Hematopoietic multipotent progenitor cell treated with erythropoietin and hydrocortisone succinate and interleukin-3 and kit ligand, for 15 days (in vitro differentiated cells): Measurements from ENCODE around the gene ITPR1.

ENCODE experiments used
- DNase-seq: peaks from one replicate; pipeline ENCODE4 v3.0.0-alpha.2; 2015; ENCODE audit warnings: low spot score

Gene ITPR1

GRCh38 chr3:4829031-4829394, 335.9 kb downstream of the ITPR1 start:
- DNase-seq = no peak

GRCh38 chr3:4830586-4830914, 337.4 kb downstream of the ITPR1 start:
- no peak for DNase-seq

GRCh38 chr3:4831580-4831950, 338.4 kb downstream of the ITPR1 start:
- no peak for DNase-seq

GRCh38 chr3:4833471-4833870, 340.3 kb downstream of the ITPR1 start:
- no peak for DNase-seq

- no peak for DNase-seq
Observed at GRCh38 chr3:4834403-4834866, 341.3 kb downstream of the ITPR1 start.

- DNase-seq = no peak
Observed at GRCh38 chr3:4835616-4836043, 342.5 kb downstream of the ITPR1 start.

- DNase-seq = no peak
Observed at GRCh38 chr3:4836516-4836915, 343.4 kb downstream of the ITPR1 start.

- DNase-seq = no peak
Observed at GRCh38 chr3:4837374-4837930, 344.3 kb downstream of the ITPR1 start.

- no peak for DNase-seq
Observed at GRCh38 chr3:4838621-4839022, 345.5 kb downstream of the ITPR1 start.

- DNase-seq = no peak
Observed at GRCh38 chr3:4839278-4839677, 346.1 kb downstream of the ITPR1 start.

- DNase-seq = no peak
Observed at GRCh38 chr3:4841225-4841624, 348.1 kb downstream of the ITPR1 start.

GRCh38 chr3:4841776-4842440, 348.8 kb downstream of the ITPR1 start:
- DNase-seq = no peak

GRCh38 chr3:4843619-4844018, 350.5 kb downstream of the ITPR1 start:
- no peak for DNase-seq

GRCh38 chr3:4845882-4846281, 352.7 kb downstream of the ITPR1 start:
- no peak for DNase-seq

GRCh38 chr3:4846543-4846942, 353.4 kb downstream of the ITPR1 start:
- DNase-seq = no peak

GRCh38 chr3:4848176-4848825, 355.2 kb downstream of the ITPR1 start:
- no peak for DNase-seq

- DNase-seq = no peak
Observed at GRCh38 chr3:4849136-4849535, 356.0 kb downstream of the ITPR1 start.

- DNase-seq = no peak
Observed at GRCh38 chr3:4849739-4850138, 356.6 kb downstream of the ITPR1 start.

- no peak for DNase-seq
Observed at GRCh38 chr3:4850211-4850927, 357.2 kb downstream of the ITPR1 start.

- DNase-seq = no peak
Observed at GRCh38 chr3:4850928-4851265, 357.7 kb downstream of the ITPR1 start.

- no peak for DNase-seq
Observed at GRCh38 chr3:4852780-4853748, 359.9 kb downstream of the ITPR1 start.

GRCh38 chr3:4853749-4854140, 360.6 kb downstream of the ITPR1 start:
- no peak for DNase-seq
